Fibroblast of mammary gland (primary cell): ENCODE results near the gene SEMA3C.

ENCODE experiments used
- DNase-seq: peaks from one replicate; pipeline ENCODE4 v3.0.0-alpha.2; 2010; ENCODE audit warnings: low read depth
- H3K4me3 ChIP-seq: 2 replicates; pipeline ENCODE4 v1.5.1; 2011; ENCODE audit warnings: low read depth, mild to moderate bottlenecking, low read length, moderate library complexity; ENCODE audit not compliant: control insufficient read depth
- CTCF ChIP-seq: conservative IDR thresholded peaks from 2 replicates; pipeline ENCODE4 v1.5.1; 2011; ENCODE audit warnings: low read depth, low read length, inconsistent platforms; ENCODE audit not compliant: control insufficient read depth, insufficient read depth

SEMA3C gene

GRCh38 chr7:80954191-80954590 is 35.3 kb upstream of the SEMA3C start:
- TF ChIP-seq CTCF, result no peak
- H3K4me3 ChIP-seq, result no peak overlapping the region
- DNase-seq, result no peak

- no peak overlapping the region for H3K4me3 ChIP-seq
- peak; percentile 47 for DNase-seq
- TF ChIP-seq CTCF, result no peak
Observed at GRCh38 chr7:80950550-80950967, 31.7 kb upstream of the SEMA3C start.

- no peak for TF ChIP-seq CTCF
- no peak for DNase-seq
Observed at GRCh38 chr7:80949449-80949848, 30.6 kb upstream of the SEMA3C start.

DNA sequence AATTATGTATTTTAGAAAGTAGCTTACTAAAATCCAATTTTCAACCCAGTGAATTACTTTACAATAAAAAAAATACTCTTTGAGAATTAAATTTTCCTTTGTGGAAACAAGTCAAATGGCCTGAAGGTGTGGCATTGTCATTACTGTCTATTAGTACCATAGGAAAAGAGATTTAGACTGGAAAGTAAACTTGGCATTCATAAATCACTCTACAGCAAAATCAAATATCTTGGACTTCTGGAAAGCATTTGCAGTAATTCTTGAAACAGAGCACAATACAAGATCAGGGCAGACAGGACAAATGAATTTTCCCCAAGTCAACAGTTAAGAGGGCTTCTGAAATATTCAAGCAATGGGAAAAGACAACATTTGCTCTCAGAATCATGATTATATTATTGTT is 28.0 kb upstream of the SEMA3C start:
- H3K4me3 ChIP-seq, result no peak overlapping the region
- no peak for TF ChIP-seq CTCF
- DNase-seq, result no peak

More at GRCh38 chr7:80949449-80949848, 30.6 kb upstream of the SEMA3C start:
- H3K4me3 ChIP-seq, result no peak overlapping the region

DNA sequence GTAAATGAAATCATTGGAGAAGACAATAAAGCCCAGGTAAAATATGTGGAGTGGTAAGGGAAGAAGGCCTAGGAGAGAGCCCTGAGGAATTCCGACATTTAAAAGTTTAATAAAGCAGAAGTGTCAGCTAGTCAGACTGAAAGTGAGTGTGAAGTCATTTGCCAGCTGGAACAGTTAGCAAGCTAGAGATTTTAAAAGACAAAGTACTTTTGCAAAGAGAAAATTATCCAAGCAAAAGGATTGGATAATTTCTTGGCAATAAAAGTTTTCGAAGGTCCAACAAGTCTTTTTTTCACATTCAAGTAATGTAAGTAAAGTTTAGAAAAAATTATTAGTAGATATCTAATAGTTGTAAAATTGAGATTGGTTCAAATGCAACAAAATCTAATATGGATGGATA is 27.1 kb upstream of the SEMA3C start:
- no peak for DNase-seq
- H3K4me3 ChIP-seq, result no peak overlapping the region
- TF ChIP-seq CTCF, result no peak

DNA sequence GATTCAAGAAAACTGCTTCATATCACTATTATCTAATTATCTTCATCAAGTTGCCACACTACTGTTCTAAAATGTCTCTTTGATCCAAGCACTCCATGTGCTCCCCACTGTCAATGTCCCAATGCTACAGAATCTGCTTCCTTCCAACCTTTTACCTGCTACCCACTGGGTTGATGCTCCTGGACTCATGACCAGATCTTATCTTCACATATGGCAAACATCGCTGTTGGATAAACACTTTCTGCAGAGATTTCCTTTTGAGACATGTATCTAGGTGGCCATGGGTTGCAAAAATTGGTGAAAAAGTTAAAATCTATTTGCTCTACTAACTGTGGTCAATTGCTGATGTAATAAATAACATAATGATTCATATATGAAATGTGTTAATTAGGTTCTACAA is 24.5 kb upstream of the SEMA3C start:
- no peak for DNase-seq
- H3K4me3 ChIP-seq, result no peak overlapping the region

More for the DNA sequence above, 24.5 kb upstream of the SEMA3C start:
- TF ChIP-seq CTCF, result no peak
